Globus pallidus (tissue), 1 donor: Measurements from ENCODE around the gene SCYGR5.
"Not testable (repeated sequence)": the region's sequence is repeated elsewhere in the genome, so short reads cannot be mapped to it uniquely, and the experiment has no call there.

Experiments
- DNase-seq: peaks from one replicate; pipeline ENCODE4 v3.0.0-alpha.2; 2015; ENCODE audit warnings: low spot score

The SCYGR5 gene

GRCh38 chr2:227673620-227674019, 7.0 kb downstream of the SCYGR5 start:
- not testable (repeated sequence) for DNase-seq

GRCh38 chr2:227674485-227674884, 7.9 kb downstream of the SCYGR5 start:
- DNase-seq, result no peak

GRCh38 chr2:227677928-227678327, 11.3 kb downstream of the SCYGR5 start:
- DNase-seq, result no peak

GRCh38 chr2:227684258-227684657, 17.7 kb downstream of the SCYGR5 start:
- DNase-seq, result no peak

- no peak for DNase-seq
These were observed 20.6 kb downstream of the SCYGR5 start for GRCh38 chr2:227687189-227687588.

GRCh38 chr2:227696990-227697679, 30.5 kb downstream of the SCYGR5 start:
- DNase-seq, result no peak

- DNase-seq, result no peak
These were observed 35.0 kb downstream of the SCYGR5 start for GRCh38 chr2:227701556-227701955.

GRCh38 chr2:227703280-227703732, 36.7 kb downstream of the SCYGR5 start:
- DNase-seq, result no peak

- no peak for DNase-seq
These were observed 37.4 kb downstream of the SCYGR5 start for GRCh38 chr2:227703961-227704360.

GRCh38 chr2:227706859-227707258, 40.3 kb downstream of the SCYGR5 start:
- DNase-seq, result no peak

GRCh38 chr2:227707390-227707789, 40.8 kb downstream of the SCYGR5 start:
- no peak for DNase-seq

GRCh38 chr2:227710986-227711385, 44.4 kb downstream of the SCYGR5 start:
- DNase-seq, result no peak

GRCh38 chr2:227713291-227713690, 46.7 kb downstream of the SCYGR5 start:
- DNase-seq, result no peak

GRCh38 chr2:227716501-227716900, 49.9 kb downstream of the SCYGR5 start:
- no peak for DNase-seq
